MM.1S (cell line): ENCODE results near the gene TGIF1.

Source experiments
- CTCF ChIP-seq: fragments of 300-600 bp; sonication (generic); IDR thresholded peaks from 2 replicates; pipeline ENCODE4 v1.5.1; 2016; ENCODE audit warnings: antibody characterized with exemption, low read length, mixed read lengths
- EZH2phosphoT487 ChIP-seq: fragments of 300-600 bp; sonication (generic); IDR thresholded peaks from 2 replicates; pipeline ENCODE4 v1.6.1; 2018; ENCODE audit warnings: antibody characterized with exemption, low read length

- TF ChIP-seq CTCF (no peak), EZH2phosphoT487 (no peak)
Observed at GRCh38 chr18:3504637-3505036, 54.7 kb downstream of the TGIF1 start.
